CD4-positive, alpha-beta T cell (primary cell): ENCODE measurements around the gene DDX1. TPM values are rescaled to one million over a fixed set of nuclear protein-coding genes. Genes with fewer than 3 reads are reported as not detected.

Experiments used
- ATAC-seq: fragments of 200-7000 bp; cut with Tn5 transposase; one replicate; pipeline ENCODE4 v1.10.0; 2022; ENCODE audit warnings: mild to moderate bottlenecking; ENCODE audit not compliant: poor library complexity
- CTCF ChIA-PET: fragments of 350-600 bp; sonication (Branson Sonifier 250); formaldehyde crosslinking; loops from one replicate; lab custom pipeline; 2021; ENCODE audit warnings: antibody characterized with exemption, inconsistent platforms; lab: Charles Lee
- POLR2A ChIA-PET: fragments of 350-600 bp; sonication (Branson Sonifier 250); formaldehyde crosslinking; loops from one replicate; lab custom pipeline; 2021; ENCODE audit warnings: antibody characterized with exemption, inconsistent platforms; lab: Charles Lee
- DNase-seq, 14 experiments: peaks; one replicate each; pipeline ENCODE4 v3.0.0-alpha.2; 2013 to 2020; ENCODE audit warnings: mixed read lengths in 2 of 14
- H3K27ac ChIP-seq, 2 donors: one replicate each; pipeline versions ENCODE4 v1.5.1 to v1.7.0; 2013; ENCODE audit warnings: low read length in 2 of 2, low read depth in 1 of 2, mild to moderate bottlenecking in 1 of 2
- H3K27me3 ChIP-seq, 2 experiments: 1 replicate in 1 of 2; 2 replicates in 1 of 2; pipeline versions ENCODE4 v1.6.1 to v1.7.0; 2013; ENCODE audit warnings: low read length in 2 of 2, control low read depth in 1 of 2, mild to moderate bottlenecking in 1 of 2, moderate library complexity in 1 of 2; ENCODE audit not compliant: insufficient read depth in 2 of 2, control insufficient read depth in 1 of 2
- H3K36me3 ChIP-seq: one replicate; pipeline ENCODE4 v1.6.1; 2013; ENCODE audit warnings: low read length, control low read depth; ENCODE audit not compliant: insufficient read depth
- H3K4me1 ChIP-seq: one replicate; pipeline ENCODE4 v1.6.1; 2013; ENCODE audit warnings: low read length, control low read depth; ENCODE audit not compliant: insufficient read depth
- H3K4me3 ChIP-seq: one replicate; pipeline ENCODE4 v1.5.1; 2013; ENCODE audit warnings: mild to moderate bottlenecking, low read length, moderate library complexity
- H3K9me3 ChIP-seq, 2 experiments: 1 replicate in 1 of 2; 2 replicates in 1 of 2; pipeline versions ENCODE4 v1.6.1 to v1.7.0; 2013; ENCODE audit warnings: low read length in 2 of 2, mild to moderate bottlenecking in 2 of 2, control low read depth in 1 of 2, moderate library complexity in 1 of 2; ENCODE audit not compliant: control insufficient read depth in 1 of 2, insufficient read depth in 1 of 2
- H3K27ac Mint-ChIP-seq: one replicate; pipeline ENCODE4 v1.8.0; 2020; ENCODE audit warnings: mixed read lengths
- H3K27me3 Mint-ChIP-seq: one replicate; pipeline ENCODE4 v1.8.0; 2021; ENCODE audit warnings: mixed read lengths
- H3K36me3 Mint-ChIP-seq: one replicate; pipeline ENCODE4 v1.8.0; 2021; ENCODE audit warnings: low read depth, mixed read lengths
- H3K4me1 Mint-ChIP-seq: one replicate; pipeline ENCODE4 v1.8.0; 2021; ENCODE audit warnings: low read depth, mixed read lengths
- H3K4me3 Mint-ChIP-seq: one replicate; pipeline ENCODE4 v1.8.0; 2020; ENCODE audit warnings: mild to moderate bottlenecking, mixed read lengths
- H3K9me3 Mint-ChIP-seq: one replicate; pipeline ENCODE4 v1.8.0; 2020; ENCODE audit warnings: mixed read lengths
- intact Hi-C, 2 experiments: fragments of 100-400 bp; cut with DNase I in 1 of 2; cut with micrococcal nuclease in 1 of 2; formaldehyde crosslinking; loops; one replicate each; pipeline versions ENCODE4 v1.15.1 to v1.9.0; 2023 to 2025; cut with DNase I, micrococcal nuclease
- total RNA-seq, 174 experiments: library from RNA in 2 of 174; stranded (reverse) in 2 of 174; gene quantifications; one replicate each; pipeline ENCODE4 v1.2.3 and lab custom pipeline; 2021 to 2026
- TF ChIP-seq, protein P1 (sequence below): fragments of 200-600 bp; IDR thresholded peaks from one replicate; pipeline ENCODE4 v1.8.0; 2022; ENCODE audit warnings: antibody characterized with exemption, mild to moderate bottlenecking

Gene DDX1
- total RNA-seq, 2 experiments from 2014 or later = 48.8 to 50.1 TPM

DNA sequence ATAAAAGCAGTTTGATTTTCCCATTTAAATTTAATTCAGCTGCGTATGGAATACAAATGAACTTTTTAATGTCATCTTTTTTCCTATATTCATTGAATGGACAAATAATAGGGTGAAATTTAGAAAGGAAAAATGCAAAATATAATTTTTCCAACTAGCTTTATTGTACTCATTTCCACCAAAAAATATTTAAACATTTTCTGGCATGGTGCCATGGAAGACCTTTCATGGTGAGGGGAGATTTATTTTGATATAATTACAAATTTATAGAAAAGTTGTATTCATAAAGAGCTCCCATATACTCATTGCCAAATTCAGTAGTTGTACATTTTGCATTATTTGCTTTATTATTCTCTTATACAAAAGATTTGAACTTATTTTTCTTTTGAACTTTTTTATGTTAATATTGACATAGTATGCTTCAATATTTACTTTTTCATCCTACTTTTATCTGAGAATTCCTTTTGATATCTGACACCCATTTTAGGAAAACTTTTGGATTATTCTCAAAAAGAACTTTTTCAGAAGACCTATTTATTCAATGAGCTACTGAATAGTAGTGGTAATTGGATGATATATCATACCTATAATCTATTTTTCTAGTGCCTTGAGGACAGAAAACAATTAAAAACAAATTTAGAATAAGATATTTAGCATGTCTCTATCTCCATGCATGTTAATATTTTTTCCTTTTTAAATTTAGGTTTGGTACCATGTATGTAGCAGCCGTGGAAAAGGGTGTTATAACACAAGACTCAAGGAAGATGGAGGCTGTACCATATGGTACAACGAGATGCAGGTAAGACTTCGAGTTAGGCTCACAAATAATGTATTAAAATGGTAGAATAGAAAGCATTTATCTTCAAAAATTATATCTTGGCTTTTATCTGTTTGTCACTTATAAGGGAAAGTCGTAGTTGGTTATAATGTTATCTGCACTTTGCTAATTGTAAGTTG, 37.5 kb downstream of the DDX1 start:
- H3K27me3 ChIP-seq = no peaks in the 10 kb centered on the region
- DNase-seq = no peak
- H3K9me3 ChIP-seq = no peaks in the 10 kb centered on the region
- TF ChIP-seq, protein P1, sequence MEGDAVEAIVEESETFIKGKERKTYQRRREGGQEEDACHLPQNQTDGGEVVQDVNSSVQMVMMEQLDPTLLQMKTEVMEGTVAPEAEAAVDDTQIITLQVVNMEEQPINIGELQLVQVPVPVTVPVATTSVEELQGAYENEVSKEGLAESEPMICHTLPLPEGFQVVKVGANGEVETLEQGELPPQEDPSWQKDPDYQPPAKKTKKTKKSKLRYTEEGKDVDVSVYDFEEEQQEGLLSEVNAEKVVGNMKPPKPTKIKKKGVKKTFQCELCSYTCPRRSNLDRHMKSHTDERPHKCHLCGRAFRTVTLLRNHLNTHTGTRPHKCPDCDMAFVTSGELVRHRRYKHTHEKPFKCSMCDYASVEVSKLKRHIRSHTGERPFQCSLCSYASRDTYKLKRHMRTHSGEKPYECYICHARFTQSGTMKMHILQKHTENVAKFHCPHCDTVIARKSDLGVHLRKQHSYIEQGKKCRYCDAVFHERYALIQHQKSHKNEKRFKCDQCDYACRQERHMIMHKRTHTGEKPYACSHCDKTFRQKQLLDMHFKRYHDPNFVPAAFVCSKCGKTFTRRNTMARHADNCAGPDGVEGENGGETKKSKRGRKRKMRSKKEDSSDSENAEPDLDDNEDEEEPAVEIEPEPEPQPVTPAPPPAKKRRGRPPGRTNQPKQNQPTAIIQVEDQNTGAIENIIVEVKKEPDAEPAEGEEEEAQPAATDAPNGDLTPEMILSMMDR = no peak
- H3K27ac ChIP-seq = no peak overlapping the region
- H3K4me3 ChIP-seq = no peak overlapping the region
- peaks cover 87% of the 10 kb centered on the region for H3K36me3 ChIP-seq
- Mint-ChIP-seq H3K9me3 (no peaks in the 10 kb centered on the region), H3K36me3 (peaks cover 95% of the 10 kb centered on the region), H3K4me1 (no peaks in the 10 kb centered on the region), H3K4me3 (no peak overlapping the region), H3K27me3 (no peaks in the 10 kb centered on the region), H3K27ac (no peak overlapping the region)
- POLR2A ChIA-PET = no interaction called here
- no peaks in the 10 kb centered on the region for H3K4me1 ChIP-seq
- CTCF ChIA-PET = no interaction called here
- intact Hi-C loops = no loop called here
- ATAC-seq = no peak

DNA sequence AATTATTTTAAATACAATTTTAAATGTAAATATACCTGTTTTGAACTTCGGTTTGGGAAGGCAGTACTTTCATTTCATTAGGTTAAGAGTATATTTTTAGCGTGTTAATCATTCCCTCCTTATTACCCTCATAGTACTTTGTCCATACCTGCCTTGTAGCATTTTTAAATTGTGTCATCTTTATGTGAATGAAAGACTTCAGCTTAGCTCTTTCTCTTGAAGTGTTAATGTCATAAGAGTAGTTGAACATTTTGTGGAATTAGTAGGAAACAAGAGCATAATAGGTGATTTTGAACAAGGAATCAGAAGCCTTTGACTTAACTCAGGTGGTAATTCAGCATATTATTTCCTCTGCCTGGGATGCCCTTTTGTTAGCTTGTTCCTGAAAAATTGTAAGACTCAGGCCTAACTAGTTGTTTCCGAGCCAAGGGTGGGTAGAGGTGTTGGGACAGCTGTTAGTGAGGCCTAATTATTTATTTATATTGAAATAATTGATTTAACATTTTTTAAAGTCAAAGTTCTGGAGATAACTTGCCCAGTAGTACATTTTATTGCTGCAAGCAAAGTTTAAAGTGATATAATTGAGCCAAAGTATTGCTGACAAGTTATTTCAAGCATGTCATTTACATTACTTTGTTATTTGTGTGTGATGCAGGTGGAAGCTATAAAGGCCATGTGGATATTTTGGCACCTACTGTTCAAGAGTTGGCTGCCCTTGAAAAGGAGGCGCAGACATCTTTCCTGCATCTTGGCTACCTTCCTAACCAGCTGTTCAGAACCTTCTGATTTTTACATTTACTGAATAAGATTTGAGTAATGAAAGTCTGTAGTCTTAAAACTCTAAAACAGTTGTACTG, 38.7 kb downstream of the DDX1 start:
- DNase-seq (no peak), ATAC-seq (no peak)
- intact Hi-C loops = loop anchor here in 1 of 2 experiments (10.0 kb wide), 1 partner anchor 314 kb away; the partner anchor contains the start of gene MYCN
- Mint-ChIP-seq H3K4me3 (no peak overlapping the region), H3K27me3 (no peaks in the 10 kb centered on the region), H3K9me3 (no peaks in the 10 kb centered on the region), H3K27ac (no peak overlapping the region), H3K4me1 (no peaks in the 10 kb centered on the region), H3K36me3 (peaks cover 95% of the 10 kb centered on the region)
- Histone ChIP-seq H3K4me3 (no peak overlapping the region), H3K9me3 (no peaks in the 10 kb centered on the region), H3K4me1 (no peaks in the 10 kb centered on the region), H3K27me3 (no peaks in the 10 kb centered on the region), H3K27ac (no peak overlapping the region), H3K36me3 (peaks cover 78% of the 10 kb centered on the region)
- ChIA-PET POLR2A (no interaction called here), CTCF (interaction anchor here (1.0 kb wide), 1 partner anchor 10 kb away, joined by 3 read pairs; no protein-coding TSS in a partner anchor)
- TF ChIP-seq, protein P1 = no peak

DNA sequence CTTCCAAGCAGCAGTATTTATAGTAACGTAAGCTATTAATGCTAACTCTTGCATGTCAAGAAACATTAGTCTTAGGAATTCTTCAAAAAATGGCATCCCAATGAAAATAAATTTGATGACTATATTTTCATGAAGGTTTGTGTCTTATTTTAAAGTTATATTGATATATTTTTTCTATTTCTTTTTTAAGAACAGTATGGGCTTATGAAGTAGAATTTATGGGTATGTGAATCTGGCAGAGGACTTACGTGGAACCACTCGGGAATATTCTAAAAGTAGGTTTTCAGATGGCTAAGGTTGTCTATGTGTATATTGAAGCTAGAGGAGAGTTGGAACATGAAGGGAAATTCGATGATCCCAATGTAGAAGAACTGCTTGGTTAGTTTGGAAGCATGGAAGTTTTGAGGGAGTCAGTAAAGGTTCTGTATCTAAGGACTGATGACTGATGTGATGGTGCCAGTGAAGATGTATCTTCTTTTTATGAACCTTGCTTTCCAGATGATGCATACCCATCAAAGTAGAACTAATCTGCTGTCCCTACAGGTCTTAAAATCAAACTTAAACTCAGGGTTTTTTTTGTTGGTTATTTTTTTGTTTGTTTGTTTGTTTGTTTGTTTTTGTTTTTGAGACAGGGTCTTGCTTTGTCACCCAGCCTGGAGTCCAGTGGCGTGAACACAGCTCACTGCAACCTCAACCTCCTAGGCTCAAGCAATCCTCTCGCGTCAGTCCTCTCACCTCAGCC, 39.5 kb downstream of the DDX1 start:
- Mint-ChIP-seq H3K4me1 (no peaks in the 10 kb centered on the region), H3K27ac (no peak overlapping the region), H3K27me3 (no peaks in the 10 kb centered on the region), H3K4me3 (no peak overlapping the region), H3K36me3 (peaks cover 95% of the 10 kb centered on the region), H3K9me3 (no peaks in the 10 kb centered on the region)
- Histone ChIP-seq H3K27ac (no peak overlapping the region), H3K4me3 (no peak overlapping the region), H3K27me3 (no peaks in the 10 kb centered on the region), H3K9me3 (no peaks in the 10 kb centered on the region), H3K4me1 (no peaks in the 10 kb centered on the region), H3K36me3 (peaks cover 81% of the 10 kb centered on the region)
- no peak for DNase-seq
- ATAC-seq = no peak
- CTCF ChIA-PET = interaction anchor here (1.0 kb wide), 1 partner anchor 9 kb away, joined by 3 read pairs; no protein-coding TSS in a partner anchor
- TF ChIP-seq, protein P1 = no peak
- intact Hi-C loops = loop anchor here in 1 of 2 experiments (10.0 kb wide), 1 partner anchor 314 kb away; the partner anchor contains the start of gene MYCN
- POLR2A ChIA-PET = no interaction called here
